ENCODE results near the gene GPS1.

DNA sequence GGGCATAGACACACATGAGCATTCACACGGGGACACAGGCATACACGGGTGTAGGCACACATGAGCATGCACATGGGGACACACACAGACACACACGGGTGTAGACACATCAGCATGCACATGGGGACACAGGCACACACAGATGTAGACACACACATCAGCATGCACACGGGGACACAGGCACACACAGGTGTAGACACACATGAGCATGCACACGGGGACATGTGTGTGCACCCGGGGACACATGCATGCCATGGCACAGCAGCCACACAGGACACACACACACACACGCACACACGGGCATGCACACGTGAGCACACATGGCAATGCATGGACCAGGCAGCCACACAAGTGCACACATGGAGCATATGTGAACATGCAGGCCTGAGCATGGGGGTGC is 9.0 kb upstream of the GPS1 start:
- TF ChIP-seq, protein P1, sequence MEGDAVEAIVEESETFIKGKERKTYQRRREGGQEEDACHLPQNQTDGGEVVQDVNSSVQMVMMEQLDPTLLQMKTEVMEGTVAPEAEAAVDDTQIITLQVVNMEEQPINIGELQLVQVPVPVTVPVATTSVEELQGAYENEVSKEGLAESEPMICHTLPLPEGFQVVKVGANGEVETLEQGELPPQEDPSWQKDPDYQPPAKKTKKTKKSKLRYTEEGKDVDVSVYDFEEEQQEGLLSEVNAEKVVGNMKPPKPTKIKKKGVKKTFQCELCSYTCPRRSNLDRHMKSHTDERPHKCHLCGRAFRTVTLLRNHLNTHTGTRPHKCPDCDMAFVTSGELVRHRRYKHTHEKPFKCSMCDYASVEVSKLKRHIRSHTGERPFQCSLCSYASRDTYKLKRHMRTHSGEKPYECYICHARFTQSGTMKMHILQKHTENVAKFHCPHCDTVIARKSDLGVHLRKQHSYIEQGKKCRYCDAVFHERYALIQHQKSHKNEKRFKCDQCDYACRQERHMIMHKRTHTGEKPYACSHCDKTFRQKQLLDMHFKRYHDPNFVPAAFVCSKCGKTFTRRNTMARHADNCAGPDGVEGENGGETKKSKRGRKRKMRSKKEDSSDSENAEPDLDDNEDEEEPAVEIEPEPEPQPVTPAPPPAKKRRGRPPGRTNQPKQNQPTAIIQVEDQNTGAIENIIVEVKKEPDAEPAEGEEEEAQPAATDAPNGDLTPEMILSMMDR (IDR thresholded peaks at IDR 0.05): no peak
- TF ChIP-seq EZH2 (IDR thresholded peaks at IDR 0.05; ENCODE audit: borderline replicate concordance, insufficient read depth, low read depth, low read length, poor library complexity, severe bottlenecking): no peak
